Urinary bladder (tissue), 4 donors: Measurements from ENCODE around the gene POLR2L. TPM values are rescaled to one million over a fixed set of nuclear protein-coding genes. Genes with fewer than 3 reads are reported as not detected.
A peak's percentile ranks its signal among the peaks of the same experiment; 100 is the strongest.

ENCODE experiments used
- DNase-seq: peaks from one replicate; pipeline ENCODE4 v3.0.0-alpha.2; 2015; ENCODE audit errors: extremely low spot score
- H3K27ac ChIP-seq: one replicate; pipeline ENCODE4 v1.5.1; 2013; ENCODE audit warnings: low read depth, mild to moderate bottlenecking, moderate library complexity
- H3K36me3 ChIP-seq: one replicate; pipeline ENCODE4 v1.6.1; 2013; ENCODE audit warnings: mild to moderate bottlenecking, moderate library complexity; ENCODE audit not compliant: insufficient read depth
- H3K4me1 ChIP-seq: one replicate; pipeline ENCODE4 v1.6.1; 2013; ENCODE audit warnings: mild to moderate bottlenecking, moderate library complexity; ENCODE audit not compliant: insufficient read depth
- H3K4me3 ChIP-seq: one replicate; pipeline ENCODE4 v1.5.1; 2013; ENCODE audit warnings: low read depth, low read length
- WGBS: extraction: QIAGEN DNeasy Blood & Tissue Kit; methylation state at CpG from one replicate; pipeline ENCODE4 v1.1.7; 2013; 5-methylcytosine and 5-hydroxymethylcytosine counted together
- polyA plus RNA-seq: library from polyadenylated mRNA; stranded (reverse); fragments of 200-250 nt; gene quantifications from one replicate; pipeline ENCODE4 v1.2.3, GENCODE V29; 2013
- total RNA-seq: library from RNA; depleted of rRNA; stranded (reverse); fragments of >200 nt; gene quantifications from one replicate; pipeline ENCODE4 v1.2.3, GENCODE V29; 2014
- donor health status: healthy with polysubstance abuse.
- donor health status: healthy.

Gene POLR2L
- total and polyA plus RNA-seq, 2 donors, result 21.7 to 148 TPM

DNA sequence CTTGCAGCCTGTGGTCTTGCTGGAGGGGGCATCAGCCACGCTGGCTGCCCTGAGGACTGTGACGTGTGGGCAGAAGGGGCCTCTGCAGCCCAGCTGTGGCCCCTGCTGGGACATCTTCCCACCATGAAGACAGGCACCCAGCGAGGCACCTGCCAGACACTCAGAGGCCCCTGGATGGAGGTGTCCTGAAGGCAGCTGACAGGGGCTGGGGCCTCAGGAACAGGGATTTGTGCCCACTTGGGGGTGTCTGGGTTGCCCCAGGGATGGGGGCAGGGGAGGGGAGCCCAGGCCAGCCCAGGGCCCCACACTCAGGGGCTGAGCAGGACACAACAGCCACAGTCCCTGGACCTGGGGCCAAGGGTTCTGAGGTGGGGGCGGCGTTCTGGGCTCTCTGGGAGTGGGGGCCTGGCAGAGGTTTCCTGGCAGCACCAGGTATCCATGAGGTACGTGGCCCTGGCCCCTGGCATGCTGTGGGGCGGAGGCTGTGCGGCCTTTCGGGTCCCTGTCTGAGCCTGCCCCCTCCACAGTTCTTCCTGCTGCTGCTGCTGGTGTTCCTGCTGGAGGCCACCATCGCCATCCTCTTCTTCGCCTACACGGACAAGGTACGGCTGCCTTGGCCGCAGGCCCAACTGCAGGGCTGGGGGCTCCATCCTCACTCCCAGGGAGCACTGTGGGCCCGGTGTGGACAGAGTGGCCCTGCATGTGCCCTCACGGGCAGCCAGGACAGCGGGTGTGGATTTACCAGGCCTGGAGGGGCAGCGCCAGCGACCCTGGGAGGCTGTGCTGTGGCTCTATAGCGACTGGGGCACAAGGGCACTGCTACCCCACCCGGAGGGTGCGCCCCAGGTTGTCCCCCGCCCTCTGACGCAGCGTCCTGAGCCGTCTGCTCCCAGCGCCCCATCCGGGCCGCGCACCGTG is 21.8 kb upstream of the POLR2L start:
- H3K36me3 ChIP-seq, result no peaks in the 10 kb centered on the region
- WGBS, result 92% methylated on average over 31 of the region's 31 CpGs
- H3K27ac ChIP-seq, result no peak overlapping the region
- H3K4me1 ChIP-seq, result no peaks in the 10 kb centered on the region
- no peak overlapping the region for H3K4me3 ChIP-seq
- DNase-seq, result no peak

DNA sequence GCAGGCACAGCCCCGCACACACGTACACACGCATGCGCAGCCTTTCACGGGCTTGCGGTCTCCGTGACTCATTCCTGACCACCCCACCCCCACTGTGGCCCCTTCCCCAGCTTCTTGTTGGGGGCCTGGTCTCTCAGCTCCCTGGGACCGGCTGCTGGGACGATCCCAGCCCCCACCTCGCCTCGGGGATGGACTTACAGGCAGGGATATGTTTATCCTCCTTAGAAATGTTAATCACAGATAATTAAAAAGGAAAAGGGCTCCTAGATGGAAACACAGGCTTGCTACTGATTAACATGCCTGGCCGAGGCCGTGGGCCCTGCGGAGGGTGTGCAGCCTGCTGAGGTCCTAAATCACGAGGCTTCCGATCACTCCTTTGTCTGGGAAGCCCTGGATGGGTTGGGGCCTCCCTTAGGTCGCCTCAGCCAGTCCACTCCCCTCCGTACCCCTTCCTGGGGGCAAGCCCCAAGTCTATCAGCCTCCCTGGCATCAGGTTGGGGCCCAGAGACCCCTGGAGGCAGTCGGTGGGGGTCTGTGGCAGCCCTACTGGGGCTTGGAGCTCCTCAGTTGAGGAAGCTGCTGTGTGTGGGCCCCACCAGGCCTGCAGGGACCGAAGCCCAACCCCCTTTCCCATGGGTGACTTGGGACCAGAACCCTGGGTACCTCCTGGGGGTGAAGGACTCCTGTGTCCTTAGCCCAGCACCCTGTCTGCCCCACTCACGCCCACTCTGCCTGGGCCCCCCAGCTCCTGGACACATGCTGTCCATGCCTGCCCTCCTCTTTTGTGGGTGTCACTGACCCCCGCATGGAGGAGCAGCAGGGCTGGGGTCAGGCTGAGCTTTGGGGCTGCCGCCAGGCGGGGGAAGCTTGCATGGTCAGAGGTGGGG is 20.9 kb upstream of the POLR2L start:
- DNase-seq, result no peak
- WGBS, result 76% methylated on average over 24 of the region's 24 CpGs
- Histone ChIP-seq H3K36me3 (no peaks in the 10 kb centered on the region), H3K4me3 (no peak overlapping the region), H3K27ac (no peak overlapping the region), H3K4me1 (no peaks in the 10 kb centered on the region)

DNA sequence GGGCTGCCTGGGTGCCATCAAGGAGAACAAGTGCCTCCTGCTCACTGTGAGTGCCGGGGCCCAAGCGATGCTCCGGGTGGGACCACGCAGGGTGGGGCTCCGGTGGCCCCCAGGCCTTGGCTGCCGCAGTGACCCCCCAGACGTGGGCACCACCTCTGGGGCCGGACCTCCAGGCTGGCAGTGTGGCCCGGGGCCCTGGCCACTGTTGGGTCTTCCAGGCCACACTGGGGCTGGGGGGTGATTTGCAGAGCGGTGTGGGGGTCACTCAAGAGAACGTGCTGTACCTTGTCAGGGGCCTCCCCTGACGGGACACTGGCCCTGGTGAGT is 20.3 kb upstream of the POLR2L start:
- Histone ChIP-seq H3K36me3 (no peaks in the 10 kb centered on the region), H3K4me1 (no peaks in the 10 kb centered on the region), H3K4me3 (no peak overlapping the region), H3K27ac (no peak overlapping the region)
- WGBS, result 67% methylated on average over 12 of the region's 12 CpGs
- no peak for DNase-seq

DNA sequence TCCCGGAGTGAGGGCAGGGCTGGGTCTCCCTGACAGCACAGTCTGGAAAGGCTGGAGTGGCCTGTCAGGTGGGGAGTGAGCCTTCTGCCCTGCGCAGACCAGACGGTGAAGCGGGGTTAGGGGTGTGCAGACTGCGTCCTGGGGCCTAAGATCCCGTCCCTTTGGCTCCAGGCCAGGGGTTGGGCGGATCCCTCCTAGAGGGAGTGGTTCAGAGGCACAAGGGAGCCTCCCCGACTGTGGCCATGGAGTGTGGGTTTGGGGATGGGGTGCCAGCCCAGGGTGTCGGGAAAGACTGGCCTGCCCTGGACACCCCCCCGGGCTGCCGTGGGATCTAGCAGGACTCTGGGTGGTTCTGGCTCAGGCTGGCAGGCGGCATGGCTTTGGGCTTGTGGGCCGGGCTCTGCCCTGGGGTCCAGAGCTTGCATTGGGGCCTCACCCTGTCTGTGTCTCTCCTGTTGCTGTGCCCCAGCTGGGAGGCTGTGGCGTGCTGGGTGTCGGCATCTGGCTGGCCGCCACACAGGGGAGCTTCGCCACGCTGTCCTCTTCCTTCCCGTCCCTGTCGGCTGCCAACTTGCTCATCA is 19.8 kb upstream of the POLR2L start:
- DNase-seq, result no peak
- Histone ChIP-seq H3K27ac (no peak overlapping the region), H3K4me3 (no peak overlapping the region), H3K4me1 (no peaks in the 10 kb centered on the region), H3K36me3 (no peaks in the 10 kb centered on the region)
- 45% methylated on average over 20 of the region's 20 CpGs for WGBS

DNA sequence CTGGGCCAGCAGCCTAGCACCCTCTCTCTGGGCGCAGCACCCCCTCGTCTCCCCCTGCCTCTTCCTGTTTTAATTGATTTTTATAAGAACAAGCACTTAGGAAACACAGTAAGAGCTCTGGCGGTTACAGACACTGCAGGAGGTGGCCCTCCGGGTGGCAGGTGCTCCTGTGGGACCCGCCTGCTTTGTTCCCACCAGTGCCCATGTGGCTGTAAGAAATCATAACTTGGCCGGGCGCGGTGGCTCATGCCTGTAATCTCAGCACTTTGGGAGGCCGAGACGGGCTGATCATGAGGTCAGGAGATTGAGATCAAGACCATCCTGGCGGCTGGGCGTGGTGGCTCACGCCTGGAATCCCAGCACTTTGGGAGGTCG is 18.8 kb upstream of the POLR2L start:
- 92% methylated on average over 14 of the region's 14 CpGs for WGBS
- H3K4me1 ChIP-seq, result no peaks in the 10 kb centered on the region
- no peak for DNase-seq
- no peaks in the 10 kb centered on the region for H3K36me3 ChIP-seq
- no peak overlapping the region for H3K27ac ChIP-seq
- no peak overlapping the region for H3K4me3 ChIP-seq

DNA sequence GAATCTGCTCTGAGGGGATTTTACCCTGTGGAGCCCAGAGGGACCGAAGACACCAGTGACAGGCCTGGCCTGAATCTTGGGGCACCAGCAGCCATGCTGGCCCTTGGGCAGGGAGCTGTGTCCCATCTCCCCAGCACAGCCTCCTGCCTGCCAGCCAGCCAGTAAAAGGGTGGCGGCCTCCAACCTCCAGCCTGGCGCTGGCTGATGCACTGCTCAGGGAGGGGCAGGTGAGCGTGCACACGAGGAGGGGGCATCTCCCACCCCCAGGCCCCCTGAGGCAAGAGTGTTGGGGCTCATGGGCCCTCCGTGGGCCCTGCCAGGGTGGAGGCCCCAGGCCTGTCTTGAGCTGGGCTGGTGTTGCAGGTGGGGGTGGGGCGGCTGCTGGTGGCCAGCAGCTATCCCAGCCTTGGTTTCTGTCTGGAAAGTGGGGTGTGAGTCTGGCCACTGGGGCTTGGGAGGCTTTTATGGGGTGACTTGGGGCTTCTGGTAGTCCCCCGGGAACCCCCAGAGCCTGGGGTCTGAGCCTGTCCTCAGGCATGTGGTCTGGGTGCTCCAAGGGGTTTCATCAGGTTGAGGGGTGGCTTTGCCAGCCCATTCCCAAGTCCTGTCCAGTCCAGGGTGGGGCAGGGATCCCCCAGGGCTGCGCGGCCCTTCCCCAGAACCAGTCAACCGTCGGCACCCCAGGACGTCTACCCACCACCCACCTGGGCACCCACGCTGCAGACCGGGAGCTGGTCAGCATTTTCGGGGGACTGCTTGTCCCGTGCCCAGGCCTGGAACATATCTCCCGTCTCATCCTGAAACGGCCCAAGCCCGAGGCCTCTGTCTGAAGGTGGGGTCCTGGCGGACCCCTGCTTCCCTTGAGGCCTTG is 18.1 kb upstream of the POLR2L start:
- no peak for DNase-seq
- H3K4me1 ChIP-seq, result no peaks in the 10 kb centered on the region
- no peaks in the 10 kb centered on the region for H3K36me3 ChIP-seq
- no peak overlapping the region for H3K4me3 ChIP-seq
- H3K27ac ChIP-seq, result no peak overlapping the region
- 79% methylated on average over 21 of the region's 21 CpGs for WGBS

DNA sequence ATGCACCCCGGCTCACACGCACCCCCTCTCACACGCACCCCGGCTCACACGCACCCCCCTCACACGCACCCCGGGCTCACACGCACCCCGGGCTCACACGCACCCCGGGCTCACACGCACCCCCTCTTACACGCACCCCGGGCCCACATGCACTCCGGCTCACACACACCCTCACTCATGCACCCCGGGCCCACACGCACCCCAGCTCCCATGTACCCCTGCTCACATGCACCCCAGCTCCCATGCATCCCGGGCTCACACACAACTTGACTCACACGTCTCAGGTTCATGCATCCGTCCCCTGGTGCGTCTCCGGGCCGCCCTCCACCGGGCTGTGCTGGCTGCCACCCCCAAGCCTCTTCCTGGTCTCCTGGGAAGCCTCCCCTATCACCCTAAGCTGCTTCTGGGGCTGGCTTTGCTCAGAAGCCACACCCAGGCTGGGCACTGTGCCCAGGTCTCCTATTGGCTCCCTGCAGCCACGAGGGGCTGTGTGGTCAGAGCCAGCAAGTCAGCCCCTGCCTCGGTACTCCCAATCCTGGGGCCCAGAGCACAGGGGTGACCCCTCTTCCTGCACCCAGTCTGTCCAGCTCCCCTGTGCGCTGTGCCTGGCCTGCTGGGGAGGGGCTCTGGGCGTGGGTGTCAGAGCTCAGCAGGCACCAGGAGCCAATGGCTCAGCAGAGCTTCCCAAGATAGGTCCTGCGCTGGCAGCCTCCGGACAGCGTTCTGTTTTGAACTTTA is 17.2 kb upstream of the POLR2L start:
- no peaks in the 10 kb centered on the region for H3K4me1 ChIP-seq
- 40% methylated on average over 31 of the region's 31 CpGs for WGBS
- DNase-seq, result peak; percentile 74
- no peaks in the 10 kb centered on the region for H3K36me3 ChIP-seq
- H3K4me3 ChIP-seq, result no peak overlapping the region
- no peak overlapping the region for H3K27ac ChIP-seq

DNA sequence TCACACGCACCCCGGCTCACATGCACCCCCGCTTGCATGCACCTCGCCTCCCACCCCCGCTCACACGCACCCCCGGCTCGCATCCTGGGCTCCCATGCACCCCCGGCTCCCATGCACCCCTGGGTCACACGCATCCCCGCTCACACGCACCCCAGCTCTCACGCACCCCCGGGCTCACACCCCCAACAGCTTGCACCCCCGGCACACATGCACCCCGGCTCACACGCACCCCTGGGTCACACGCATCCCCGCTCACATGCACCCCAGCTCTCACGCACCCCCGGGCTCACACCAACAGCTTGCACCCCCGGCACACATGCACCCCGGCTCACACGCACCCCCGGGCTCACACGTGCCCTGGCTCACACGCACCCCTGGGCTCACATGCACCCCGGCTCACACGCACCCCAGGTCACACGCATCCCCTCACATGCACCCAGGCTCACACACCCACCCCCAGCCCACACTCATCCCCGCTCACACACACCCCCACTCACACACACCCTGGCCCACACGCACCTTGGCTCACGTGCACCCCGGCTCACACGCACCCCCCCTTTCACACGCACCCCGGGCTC is 16.5 kb upstream of the POLR2L start:
- 83% methylated on average over 37 of the region's 37 CpGs for WGBS
- H3K36me3 ChIP-seq, result no peaks in the 10 kb centered on the region
- no peak overlapping the region for H3K4me3 ChIP-seq
- no peak overlapping the region for H3K27ac ChIP-seq
- no peaks in the 10 kb centered on the region for H3K4me1 ChIP-seq
- no peak for DNase-seq

DNA sequence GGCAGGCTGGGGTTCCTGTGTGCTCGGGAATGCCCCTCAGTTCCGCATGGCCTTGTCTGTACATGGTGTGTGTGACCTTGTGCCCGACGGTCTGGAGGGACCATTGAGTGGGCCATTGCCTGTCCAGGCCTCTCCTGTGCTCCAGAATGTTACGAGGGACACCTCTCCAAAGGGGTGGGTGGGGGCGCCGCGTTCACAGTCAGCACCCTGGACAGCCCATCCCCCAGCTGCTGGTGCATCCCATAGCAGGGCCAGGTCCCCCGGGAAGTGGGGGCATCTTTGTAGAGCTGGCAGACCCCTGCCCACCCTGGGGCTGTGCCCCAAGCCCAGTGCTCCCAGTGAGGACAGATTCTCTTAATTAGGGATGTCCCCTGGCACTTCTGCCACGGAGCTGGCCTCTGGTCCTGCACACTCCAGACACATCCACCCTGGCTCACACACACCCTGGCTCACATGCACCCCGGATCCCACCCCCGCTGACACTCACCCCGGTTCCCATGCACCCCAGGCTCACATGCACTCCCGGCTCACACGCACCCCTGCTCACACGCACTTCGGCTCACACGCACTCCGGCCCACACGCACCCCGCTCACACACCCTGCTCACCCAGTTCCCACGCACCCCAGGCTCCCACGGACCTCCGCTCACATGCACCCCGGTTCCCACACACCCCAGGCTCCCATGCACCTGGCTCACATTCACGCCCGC is 15.9 kb upstream of the POLR2L start:
- H3K4me3 ChIP-seq, result no peak overlapping the region
- no peaks in the 10 kb centered on the region for H3K4me1 ChIP-seq
- no peaks in the 10 kb centered on the region for H3K36me3 ChIP-seq
- H3K27ac ChIP-seq, result no peak overlapping the region
- WGBS, result 85% methylated on average over 27 of the region's 27 CpGs
- no peak for DNase-seq

DNA sequence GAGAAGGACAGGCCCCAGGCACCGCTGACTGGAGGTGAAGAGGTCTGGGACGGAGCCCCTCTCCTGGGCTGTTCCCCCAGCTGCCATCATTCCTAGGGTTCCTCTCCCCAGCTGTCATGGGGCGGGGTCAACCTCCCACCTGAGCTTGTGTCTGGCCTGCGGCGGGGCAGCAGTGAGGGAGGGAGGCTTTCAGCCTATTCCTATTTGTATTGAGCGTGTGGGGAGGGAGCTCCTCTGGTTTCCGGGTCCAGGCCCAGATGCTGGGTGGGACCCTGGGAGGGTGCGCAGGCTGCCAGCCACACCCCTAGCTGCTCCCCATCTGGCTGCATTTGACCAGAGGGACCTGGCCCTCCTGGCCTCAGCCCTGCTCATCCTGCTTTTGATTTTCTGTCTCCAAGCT is 14.1 kb upstream of the POLR2L start:
- no peaks in the 10 kb centered on the region for H3K4me1 ChIP-seq
- no peak for DNase-seq
- H3K36me3 ChIP-seq, result no peaks in the 10 kb centered on the region
- 73% methylated on average over 8 of the region's 8 CpGs for WGBS
- no peak overlapping the region for H3K4me3 ChIP-seq
- no peak overlapping the region for H3K27ac ChIP-seq

DNA sequence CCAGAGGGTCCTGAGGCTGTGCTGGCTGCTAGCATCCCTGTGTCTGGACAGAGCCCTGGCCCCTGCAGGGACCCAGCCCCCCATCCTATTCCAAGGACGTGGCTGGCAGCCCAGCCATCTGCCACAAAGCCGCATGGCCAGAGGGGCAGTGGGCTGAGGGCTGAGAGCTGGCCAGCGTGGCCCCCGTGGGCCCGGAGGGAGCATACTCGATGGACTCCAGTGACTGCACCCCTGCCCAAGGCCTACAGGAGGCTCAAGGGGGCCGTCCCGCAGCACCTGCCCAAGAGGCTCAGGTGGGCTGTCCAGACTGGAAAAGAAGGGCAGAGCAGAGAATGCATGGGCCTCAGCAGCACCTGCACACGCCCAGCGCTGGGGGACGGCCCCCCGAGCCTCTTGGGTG is 13.5 kb upstream of the POLR2L start:
- DNase-seq, result no peak
- no peak overlapping the region for H3K4me3 ChIP-seq
- 83% methylated on average over 12 of the region's 12 CpGs for WGBS
- H3K4me1 ChIP-seq, result no peaks in the 10 kb centered on the region
- no peaks in the 10 kb centered on the region for H3K36me3 ChIP-seq
- H3K27ac ChIP-seq, result no peak overlapping the region

DNA sequence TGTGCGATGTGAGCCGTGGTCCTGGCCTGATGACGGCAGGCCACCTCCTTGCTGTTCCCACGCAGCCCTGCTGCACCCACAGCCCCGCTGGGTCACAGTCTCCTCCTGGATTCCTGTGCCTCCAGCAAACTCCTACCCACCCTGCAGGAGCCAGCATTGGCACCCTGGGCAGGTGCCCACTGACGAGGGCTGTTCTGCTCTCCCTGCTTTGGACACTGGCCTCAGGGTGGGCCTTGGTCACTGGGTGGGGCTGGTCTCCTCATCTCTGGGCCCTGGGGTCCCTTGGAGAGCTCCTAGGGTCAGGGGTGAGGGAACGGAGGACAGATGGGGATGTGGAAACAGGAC is 13.0 kb upstream of the POLR2L start:
- whole genome bisulfite sequencing, result 84% methylated on average over 7 of the region's 7 CpGs
- no peaks in the 10 kb centered on the region for H3K36me3 ChIP-seq
- H3K27ac ChIP-seq, result no peak overlapping the region
- no peak for DNase-seq
- no peak overlapping the region for H3K4me3 ChIP-seq
- no peaks in the 10 kb centered on the region for H3K4me1 ChIP-seq
